Measurements from ENCODE around the gene CPAMD8.
"Not testable (repeated sequence)": the region's sequence is repeated elsewhere in the genome, so short reads cannot be mapped to it uniquely, and the experiment has no call there.

DNA sequence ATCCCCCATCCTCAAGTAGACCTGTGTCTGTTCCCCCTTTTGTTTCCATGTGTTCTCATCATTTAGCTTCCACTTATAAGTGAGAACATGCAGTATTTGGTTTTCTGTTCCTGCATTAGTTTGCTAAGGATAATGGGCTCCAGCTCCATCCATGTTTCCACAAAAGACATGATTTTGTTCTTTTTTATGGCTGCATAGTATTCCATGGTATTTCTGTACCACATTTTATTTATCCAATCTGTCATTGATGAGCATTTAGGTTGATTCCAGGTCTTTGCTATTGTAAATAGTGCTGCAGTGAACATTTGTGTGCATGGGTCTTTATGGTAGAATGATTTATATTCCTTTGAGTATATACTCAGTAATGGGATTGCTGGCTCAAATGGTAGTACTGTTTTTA, 68.3 kb downstream of the CPAMD8 start:
- not testable (repeated sequence) for TF ChIP-seq CTCF (IDR thresholded peaks at IDR 0.05 in 2 of 3, conservative IDR thresholded peaks at IDR 0.05 in 1 of 3; ENCODE audit: control insufficient read depth in 2 of 3, extremely low read depth in 1 of 3, insufficient read depth in 1 of 3, low read depth in 3 of 3, low read length in 3 of 3); BACH1 (IDR thresholded peaks at IDR 0.05; ENCODE audit: borderline replicate concordance); HDGF (IDR thresholded peaks at IDR 0.05); NFIC (IDR thresholded peaks at IDR 0.05; ENCODE audit: low read depth, low read length); SIN3A (IDR thresholded peaks at IDR 0.05; ENCODE audit: low read depth, low read length); RBBP5 (conservative IDR thresholded peaks at IDR 0.05); SP1 (IDR thresholded peaks at IDR 0.05; ENCODE audit: low read depth, low read length); FOXK2 (IDR thresholded peaks at IDR 0.05); MXI1 (IDR thresholded peaks at IDR 0.05; ENCODE audit: low read depth, low read length); BMI1 (IDR thresholded peaks at IDR 0.05; ENCODE audit: borderline replicate concordance)
- TF ChIP-seq, protein P1, sequence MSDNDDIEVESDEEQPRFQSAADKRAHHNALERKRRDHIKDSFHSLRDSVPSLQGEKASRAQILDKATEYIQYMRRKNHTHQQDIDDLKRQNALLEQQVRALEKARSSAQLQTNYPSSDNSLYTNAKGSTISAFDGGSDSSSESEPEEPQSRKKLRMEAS (IDR thresholded peaks at IDR 0.05; ENCODE audit: low read depth, low read length): not testable (repeated sequence)
- TF ChIP-seq, protein P2, sequence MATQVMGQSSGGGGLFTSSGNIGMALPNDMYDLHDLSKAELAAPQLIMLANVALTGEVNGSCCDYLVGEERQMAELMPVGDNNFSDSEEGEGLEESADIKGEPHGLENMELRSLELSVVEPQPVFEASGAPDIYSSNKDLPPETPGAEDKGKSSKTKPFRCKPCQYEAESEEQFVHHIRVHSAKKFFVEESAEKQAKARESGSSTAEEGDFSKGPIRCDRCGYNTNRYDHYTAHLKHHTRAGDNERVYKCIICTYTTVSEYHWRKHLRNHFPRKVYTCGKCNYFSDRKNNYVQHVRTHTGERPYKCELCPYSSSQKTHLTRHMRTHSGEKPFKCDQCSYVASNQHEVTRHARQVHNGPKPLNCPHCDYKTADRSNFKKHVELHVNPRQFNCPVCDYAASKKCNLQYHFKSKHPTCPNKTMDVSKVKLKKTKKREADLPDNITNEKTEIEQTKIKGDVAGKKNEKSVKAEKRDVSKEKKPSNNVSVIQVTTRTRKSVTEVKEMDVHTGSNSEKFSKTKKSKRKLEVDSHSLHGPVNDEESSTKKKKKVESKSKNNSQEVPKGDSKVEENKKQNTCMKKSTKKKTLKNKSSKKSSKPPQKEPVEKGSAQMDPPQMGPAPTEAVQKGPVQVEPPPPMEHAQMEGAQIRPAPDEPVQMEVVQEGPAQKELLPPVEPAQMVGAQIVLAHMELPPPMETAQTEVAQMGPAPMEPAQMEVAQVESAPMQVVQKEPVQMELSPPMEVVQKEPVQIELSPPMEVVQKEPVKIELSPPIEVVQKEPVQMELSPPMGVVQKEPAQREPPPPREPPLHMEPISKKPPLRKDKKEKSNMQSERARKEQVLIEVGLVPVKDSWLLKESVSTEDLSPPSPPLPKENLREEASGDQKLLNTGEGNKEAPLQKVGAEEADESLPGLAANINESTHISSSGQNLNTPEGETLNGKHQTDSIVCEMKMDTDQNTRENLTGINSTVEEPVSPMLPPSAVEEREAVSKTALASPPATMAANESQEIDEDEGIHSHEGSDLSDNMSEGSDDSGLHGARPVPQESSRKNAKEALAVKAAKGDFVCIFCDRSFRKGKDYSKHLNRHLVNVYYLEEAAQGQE (IDR thresholded peaks at IDR 0.05; ENCODE audit: low read depth, low read length): not testable (repeated sequence)

Data from GM12878 (cell line).